ENCODE results near the gene LMOD3. TPM values are rescaled to one million over a fixed set of nuclear protein-coding genes. Genes with fewer than 3 reads are reported as not detected.
A peak's percentile ranks its signal among the peaks of the same experiment; 100 is the strongest.

The LMOD3 gene
- 0.10 and 0.15 TPM in 2 replicates for total RNA-seq (2014; rRNA removed; shearing (Covaris generic))

- DNase-seq (ENCODE audit: low spot score): no peak
These were observed at the start of gene LMOD3 for GRCh38 chr3:69122403-69122802. TSS of gene LMOD3 (minus strand) at chr3:69122595. CDS start at chr3:69122386, 209 bp downstream.

- DNase-seq (ENCODE audit: low spot score): no peak
These were observed 49.7 kb upstream of the LMOD3 start for GRCh38 chr3:69172058-69172457.

- DNase-seq (ENCODE audit: low spot score): no peak
These were observed 44.1 kb upstream of the LMOD3 start for GRCh38 chr3:69166446-69166845.

GRCh38 chr3:69165744-69166143 lies 43.3 kb upstream of the LMOD3 start:
- DNase-seq (ENCODE audit: low spot score): no peak

- no peak for DNase-seq (ENCODE audit: low spot score)
These were observed 41.9 kb upstream of the LMOD3 start for GRCh38 chr3:69164296-69164695.

GRCh38 chr3:69162308-69162980 lies 40.0 kb upstream of the LMOD3 start:
- DNase-seq (ENCODE audit: low spot score): no peak

- peak; percentile 79 for DNase-seq (ENCODE audit: low spot score)
These were observed 39.4 kb upstream of the LMOD3 start for GRCh38 chr3:69161587-69162307.

GRCh38 chr3:69160525-69160924 lies 38.1 kb upstream of the LMOD3 start:
- DNase-seq (ENCODE audit: low spot score): no peak

GRCh38 chr3:69160107-69160506 lies 37.7 kb upstream of the LMOD3 start:
- no peak for DNase-seq (ENCODE audit: low spot score)

- no peak for DNase-seq (ENCODE audit: low spot score)
These were observed 27.2 kb upstream of the LMOD3 start for GRCh38 chr3:69149586-69149985.

- DNase-seq (ENCODE audit: low spot score): no peak
These were observed 23.3 kb upstream of the LMOD3 start for GRCh38 chr3:69145688-69146087.

GRCh38 chr3:69144631-69145245 lies 22.3 kb upstream of the LMOD3 start:
- no peak for DNase-seq (ENCODE audit: low spot score)

GRCh38 chr3:69143612-69144011 lies 21.2 kb upstream of the LMOD3 start:
- DNase-seq (ENCODE audit: low spot score): no peak

GRCh38 chr3:69142797-69143454 lies 20.5 kb upstream of the LMOD3 start:
- DNase-seq (ENCODE audit: low spot score): no peak

GRCh38 chr3:69142090-69142489 lies 19.7 kb upstream of the LMOD3 start:
- DNase-seq (ENCODE audit: low spot score): no peak

- no peak for DNase-seq (ENCODE audit: low spot score)
These were observed 18.9 kb upstream of the LMOD3 start for GRCh38 chr3:69141313-69141712.

- no peak for DNase-seq (ENCODE audit: low spot score)
These were observed 15.0 kb upstream of the LMOD3 start for GRCh38 chr3:69137412-69137811.

- no peak for DNase-seq (ENCODE audit: low spot score)
These were observed 14.6 kb upstream of the LMOD3 start for GRCh38 chr3:69137005-69137404.

- no peak for DNase-seq (ENCODE audit: low spot score)
These were observed 8.3 kb upstream of the LMOD3 start for GRCh38 chr3:69130689-69131088.

GRCh38 chr3:69129531-69129930 lies 7.1 kb upstream of the LMOD3 start:
- DNase-seq (ENCODE audit: low spot score): no peak

GRCh38 chr3:69128509-69128908 lies 6.1 kb upstream of the LMOD3 start:
- DNase-seq (ENCODE audit: low spot score): no peak

- DNase-seq (ENCODE audit: low spot score): no peak
These were observed 4.6 kb upstream of the LMOD3 start for GRCh38 chr3:69126999-69127398.
